ENCODE results near the gene ZNF592. TPM values are rescaled to one million over a fixed set of nuclear protein-coding genes. Genes with fewer than 3 reads are reported as not detected.

The ZNF592 gene
- total RNA-seq, 5 donors from 2014 or later (not counting 1 experiment from before 2014, with no cell fraction given) = 34.5 to 43.6 (median 39.0) TPM

DNA sequence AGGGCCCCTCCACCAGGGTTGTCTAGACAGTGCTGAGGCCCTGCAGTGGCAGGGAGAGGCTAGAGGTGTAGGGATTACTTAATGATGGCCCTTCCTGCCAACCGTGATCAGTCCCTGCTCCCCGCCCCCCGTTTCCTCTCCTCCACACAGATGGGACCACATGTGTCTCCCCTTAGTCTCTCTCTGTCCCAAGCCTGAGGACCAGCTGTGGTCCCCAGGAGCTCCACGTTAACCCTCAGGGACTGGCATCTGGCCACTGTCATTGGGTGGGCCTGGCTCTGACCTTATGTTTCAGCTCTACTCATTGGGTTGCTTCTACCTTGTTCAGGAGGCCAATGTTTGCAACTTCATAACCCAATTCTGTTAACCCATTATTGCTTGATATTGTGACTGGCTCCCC is 62.8 kb downstream of the ZNF592 start:
- H3K4me3 ChIP-seq (ENCODE audit: control insufficient read depth in 1 of 2, extremely low read depth in 1 of 2, low read length in 1 of 2) = no peak overlapping the region
- DNase-seq (no peak), ATAC-seq (replicated peaks in 1 of 4) (no peak)
- WGBS (ENCODE audit: insufficient coverage) = 86% methylated on average over 4 of the region's 4 CpGs
- POLR2A ChIA-PET = no interaction called here
- H3K27me3 ChIP-seq (replicated peaks in 1 of 2; ENCODE audit: control insufficient read depth in 2 of 2, extremely low read depth in 1 of 2, insufficient read depth in 2 of 2, low read length in 1 of 2) = peaks cover 0 to 7% of the 10 kb centered on the region in 2 experiments
- Mint-ChIP-seq H3K9me3 (no peaks in the 10 kb centered on the region), H3K4me3 (no peak overlapping the region), H3K4me1 (peaks cover 0 to 2% (median 0%) of the 10 kb centered on the region in 3 donors), H3K36me3 (peaks cover 6% of the 10 kb centered on the region), H3K27me3 (peaks cover 5 to 9% of the 10 kb centered on the region in 2 donors), H3K27ac (no peak overlapping the region)
- H3K4me1 ChIP-seq (ENCODE audit: control insufficient read depth in 1 of 2, extremely low read depth in 1 of 2, insufficient read depth in 2 of 2, low read length in 2 of 2) = no peaks in the 10 kb centered on the region
- H3K27ac ChIP-seq (ENCODE audit: low read length) = no peak overlapping the region
- no peaks in the 10 kb centered on the region for H3K36me3 ChIP-seq (ENCODE audit: control insufficient read depth in 2 of 2, extremely low read depth in 1 of 2, insufficient read depth in 1 of 2, low read length in 1 of 2)
- no peaks in the 10 kb centered on the region for H3K9me3 ChIP-seq
- CTCF ChIA-PET = no interaction called here

DNA sequence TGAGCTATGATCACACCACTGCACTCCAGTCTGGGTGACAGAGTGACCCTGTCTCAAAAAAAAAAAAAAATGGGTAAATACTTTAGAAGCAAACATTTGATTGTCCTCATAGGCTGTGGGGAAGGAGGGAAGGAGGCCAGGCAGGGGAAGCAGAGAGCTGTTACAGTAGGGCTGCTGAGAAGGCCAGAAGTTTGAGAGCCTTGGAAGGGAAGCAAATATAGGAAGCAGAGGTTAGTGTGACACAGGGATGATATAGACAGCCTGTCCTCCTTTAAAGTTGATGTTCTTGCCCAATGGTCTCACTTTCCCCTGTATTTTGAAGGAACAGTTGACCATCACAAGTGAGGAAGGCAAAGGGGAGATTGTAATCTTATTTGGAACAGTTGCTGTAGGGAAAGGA is 63.4 kb downstream of the ZNF592 start:
- H3K4me3 ChIP-seq (ENCODE audit: control insufficient read depth in 1 of 2, extremely low read depth in 1 of 2, low read length in 1 of 2) = no peak overlapping the region
- Mint-ChIP-seq H3K4me3 (no peak overlapping the region), H3K9me3 (no peaks in the 10 kb centered on the region), H3K27ac (no peak overlapping the region), H3K27me3 (peaks cover 5 to 14% of the 10 kb centered on the region in 2 donors), H3K36me3 (peaks cover 6% of the 10 kb centered on the region), H3K4me1 (peaks cover 0 to 5% (median 3%) of the 10 kb centered on the region in 3 donors)
- ChIA-PET CTCF (interaction anchor here in 1 of 2 donors (0.7 kb wide), 1 partner anchor 238 kb away, joined by 4 read pairs; no protein-coding TSS in a partner anchor), POLR2A (no interaction called here)
- ATAC-seq (replicated peaks in 1 of 4) (no peak), DNase-seq (no peak)
- peaks cover 0 to 11% of the 10 kb centered on the region in 2 experiments for H3K27me3 ChIP-seq (replicated peaks in 1 of 2; ENCODE audit: control insufficient read depth in 2 of 2, extremely low read depth in 1 of 2, insufficient read depth in 2 of 2, low read length in 1 of 2)
- H3K4me1 ChIP-seq (ENCODE audit: control insufficient read depth in 1 of 2, extremely low read depth in 1 of 2, insufficient read depth in 2 of 2, low read length in 2 of 2) = peaks cover 0 to 3% of the 10 kb centered on the region in 2 experiments
- H3K9me3 ChIP-seq = no peaks in the 10 kb centered on the region
- H3K27ac ChIP-seq (ENCODE audit: low read length) = no peak overlapping the region
- no peaks in the 10 kb centered on the region for H3K36me3 ChIP-seq (ENCODE audit: control insufficient read depth in 2 of 2, extremely low read depth in 1 of 2, insufficient read depth in 1 of 2, low read length in 1 of 2)

DNA sequence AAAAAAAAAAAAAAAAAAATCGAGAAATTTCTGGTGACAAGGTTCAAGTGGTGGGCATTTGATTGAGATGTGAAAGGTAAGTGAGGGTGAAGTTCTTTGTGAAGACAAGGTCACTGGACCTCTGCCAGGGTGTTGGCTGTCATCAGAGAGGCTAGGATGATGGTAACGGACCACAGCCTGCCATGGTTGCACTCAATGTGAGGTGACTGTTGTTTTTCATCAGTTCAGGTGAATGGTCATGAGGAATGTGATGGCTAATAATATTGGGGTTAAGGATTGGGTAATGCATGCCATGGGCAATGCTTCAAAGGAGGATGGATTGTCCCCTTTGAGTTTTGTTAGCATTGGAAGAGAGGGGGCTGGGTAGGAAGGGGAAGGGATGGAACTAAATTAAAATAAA is 64.5 kb downstream of the ZNF592 start:
- ATAC-seq (replicated peaks in 1 of 4) (no peak), DNase-seq (no peak)
- Mint-ChIP-seq H3K9me3 (no peaks in the 10 kb centered on the region), H3K27me3 (peaks cover 5 to 14% of the 10 kb centered on the region in 2 donors), H3K36me3 (no peaks in the 10 kb centered on the region), H3K4me1 (peaks cover 2 to 7% (median 5%) of the 10 kb centered on the region in 3 donors), H3K27ac (no peak overlapping the region), H3K4me3 (no peak overlapping the region)
- Histone ChIP-seq H3K27me3 (replicated peaks in 1 of 2; ENCODE audit: control insufficient read depth in 2 of 2, extremely low read depth in 1 of 2, insufficient read depth in 2 of 2, low read length in 1 of 2) (peaks cover 0 to 15% of the 10 kb centered on the region in 2 experiments), H3K27ac (ENCODE audit: low read length) (no peak overlapping the region), H3K36me3 (ENCODE audit: control insufficient read depth in 2 of 2, extremely low read depth in 1 of 2, insufficient read depth in 1 of 2, low read length in 1 of 2) (no peaks in the 10 kb centered on the region), H3K4me1 (ENCODE audit: control insufficient read depth in 1 of 2, extremely low read depth in 1 of 2, insufficient read depth in 2 of 2, low read length in 2 of 2) (peaks cover 0 to 8% of the 10 kb centered on the region in 2 experiments), H3K4me3 (ENCODE audit: control insufficient read depth in 1 of 2, extremely low read depth in 1 of 2, low read length in 1 of 2) (no peak overlapping the region), H3K9me3 (no peaks in the 10 kb centered on the region)
- ChIA-PET POLR2A (no interaction called here), CTCF (no interaction called here)
- WGBS (ENCODE audit: insufficient coverage) = 100% methylated on average over 1 of the region's 2 CpGs

DNA sequence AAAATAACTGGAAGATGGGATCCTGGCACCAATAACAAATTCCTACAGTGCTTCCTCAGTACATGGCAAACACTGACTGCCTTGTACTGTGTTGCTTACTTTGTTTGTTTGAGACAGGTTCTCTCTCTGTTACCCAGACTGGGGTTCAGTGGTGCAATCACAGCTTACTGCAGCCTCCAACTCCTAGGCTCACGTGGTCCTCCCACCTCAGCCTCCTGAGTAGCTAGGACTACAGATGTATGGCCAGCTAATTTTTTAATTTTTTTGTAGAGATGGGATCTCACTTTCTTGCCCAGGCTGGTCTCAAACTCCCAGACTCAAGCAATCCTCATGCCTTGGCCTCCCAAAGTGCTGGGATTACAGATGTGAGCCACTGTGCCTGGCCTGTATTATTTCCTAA is 65.0 kb downstream of the ZNF592 start:
- ChIA-PET CTCF (no interaction called here), POLR2A (no interaction called here)
- Mint-ChIP-seq H3K27me3 (peaks cover 5 to 17% of the 10 kb centered on the region in 2 donors), H3K27ac (no peak overlapping the region), H3K4me3 (no peak overlapping the region), H3K36me3 (no peaks in the 10 kb centered on the region), H3K9me3 (no peaks in the 10 kb centered on the region), H3K4me1 (peaks cover 7 to 13% (median 11%) of the 10 kb centered on the region in 3 donors)
- no peaks in the 10 kb centered on the region for H3K36me3 ChIP-seq (ENCODE audit: control insufficient read depth in 2 of 2, extremely low read depth in 1 of 2, insufficient read depth in 1 of 2, low read length in 1 of 2)
- no peaks in the 10 kb centered on the region for H3K9me3 ChIP-seq
- no CpG with 5 or more reads among the region's 1 CpG for WGBS (ENCODE audit: insufficient coverage)
- DNase-seq (no peak), ATAC-seq (replicated peaks in 1 of 4) (no peak)
- no peak overlapping the region for H3K4me3 ChIP-seq (ENCODE audit: control insufficient read depth in 1 of 2, extremely low read depth in 1 of 2, low read length in 1 of 2)
- peaks cover 0 to 17% of the 10 kb centered on the region in 2 experiments for H3K27me3 ChIP-seq (replicated peaks in 1 of 2; ENCODE audit: control insufficient read depth in 2 of 2, extremely low read depth in 1 of 2, insufficient read depth in 2 of 2, low read length in 1 of 2)
- H3K27ac ChIP-seq (ENCODE audit: low read length) = no peak overlapping the region
- peaks cover 5 to 14% of the 10 kb centered on the region in 2 experiments for H3K4me1 ChIP-seq (ENCODE audit: control insufficient read depth in 1 of 2, extremely low read depth in 1 of 2, insufficient read depth in 2 of 2, low read length in 2 of 2)

DNA sequence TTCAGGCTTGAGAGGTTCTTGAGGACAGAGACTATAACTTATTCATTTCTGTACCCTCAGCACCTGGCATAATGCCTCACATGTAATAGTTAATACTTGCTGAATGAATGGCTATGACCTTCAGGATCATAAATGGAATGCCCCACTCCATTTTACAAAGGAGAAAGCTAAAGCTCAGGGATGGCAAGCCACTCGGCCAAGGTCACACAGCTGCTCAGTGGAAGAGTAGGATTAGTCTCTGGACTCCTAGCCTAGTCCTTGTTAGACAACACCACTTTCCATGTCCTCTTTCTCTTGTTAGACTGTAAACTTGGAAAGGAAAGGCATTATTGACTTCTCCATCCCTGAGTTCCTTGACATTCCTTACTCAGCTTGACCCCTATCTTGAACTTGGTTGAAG is 65.5 kb downstream of the ZNF592 start:
- Histone ChIP-seq H3K4me3 (ENCODE audit: control insufficient read depth in 1 of 2, extremely low read depth in 1 of 2, low read length in 1 of 2) (no peak overlapping the region), H3K36me3 (ENCODE audit: control insufficient read depth in 2 of 2, extremely low read depth in 1 of 2, insufficient read depth in 1 of 2, low read length in 1 of 2) (no peaks in the 10 kb centered on the region), H3K27ac (ENCODE audit: low read length) (no peak overlapping the region), H3K9me3 (no peaks in the 10 kb centered on the region), H3K27me3 (replicated peaks in 1 of 2; ENCODE audit: control insufficient read depth in 2 of 2, extremely low read depth in 1 of 2, insufficient read depth in 2 of 2, low read length in 1 of 2) (peaks cover 0 to 17% of the 10 kb centered on the region in 2 experiments), H3K4me1 (ENCODE audit: control insufficient read depth in 1 of 2, extremely low read depth in 1 of 2, insufficient read depth in 2 of 2, low read length in 2 of 2) (peaks cover 8 to 14% of the 10 kb centered on the region in 2 experiments)
- no peaks in the 10 kb centered on the region for H3K36me3 Mint-ChIP-seq
- H3K27me3 Mint-ChIP-seq = peaks cover 5 to 17% of the 10 kb centered on the region in 2 donors
- H3K27ac Mint-ChIP-seq = no peak overlapping the region
- no CpG with 5 or more reads among the region's 1 CpG for WGBS (ENCODE audit: insufficient coverage)
- no peak overlapping the region for H3K4me3 Mint-ChIP-seq
- no peak for DNase-seq
- H3K4me1 Mint-ChIP-seq = peaks cover 7 to 17% (median 14%) of the 10 kb centered on the region in 3 donors
- ATAC-seq (replicated peaks in 1 of 4) = no peak
- ChIA-PET POLR2A (no interaction called here), CTCF (no interaction called here)
- H3K9me3 Mint-ChIP-seq = no peaks in the 10 kb centered on the region

DNA sequence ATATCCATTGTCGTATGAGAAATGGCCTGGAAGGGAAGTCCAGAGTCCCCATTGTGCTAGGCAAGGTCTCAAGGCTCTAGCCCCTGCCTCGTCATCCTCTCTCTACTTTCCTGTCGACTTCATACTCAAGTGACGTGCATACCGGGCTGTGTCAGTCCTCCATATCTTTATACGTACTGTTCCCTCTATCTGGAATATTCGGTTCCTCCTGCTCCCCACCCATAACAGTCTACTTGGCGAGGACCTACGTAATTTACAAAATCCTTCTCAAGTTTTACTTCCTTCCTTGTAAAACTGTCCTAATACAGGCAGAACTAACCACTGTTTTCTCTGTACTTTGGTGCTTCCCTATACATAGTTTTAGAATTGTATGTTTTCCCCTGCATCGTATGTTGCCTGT is 66.5 kb downstream of the ZNF592 start:
- Mint-ChIP-seq H3K27ac (no peak overlapping the region), H3K27me3 (peaks cover 5 to 17% of the 10 kb centered on the region in 2 donors), H3K4me1 (peaks cover 7 to 19% (median 14%) of the 10 kb centered on the region in 3 donors), H3K4me3 (no peak overlapping the region), H3K36me3 (no peaks in the 10 kb centered on the region), H3K9me3 (no peaks in the 10 kb centered on the region)
- Histone ChIP-seq H3K27me3 (replicated peaks in 1 of 2; ENCODE audit: control insufficient read depth in 2 of 2, extremely low read depth in 1 of 2, insufficient read depth in 2 of 2, low read length in 1 of 2) (peaks cover 0 to 17% of the 10 kb centered on the region in 2 experiments), H3K27ac (ENCODE audit: low read length) (no peak overlapping the region), H3K9me3 (no peaks in the 10 kb centered on the region), H3K4me3 (ENCODE audit: control insufficient read depth in 1 of 2, extremely low read depth in 1 of 2, low read length in 1 of 2) (no peak overlapping the region), H3K36me3 (ENCODE audit: control insufficient read depth in 2 of 2, extremely low read depth in 1 of 2, insufficient read depth in 1 of 2, low read length in 1 of 2) (no peaks in the 10 kb centered on the region), H3K4me1 (ENCODE audit: control insufficient read depth in 1 of 2, extremely low read depth in 1 of 2, insufficient read depth in 2 of 2, low read length in 2 of 2) (peaks cover 8 to 14% of the 10 kb centered on the region in 2 experiments)
- 91% methylated on average over 10 of the region's 10 CpGs for WGBS (ENCODE audit: insufficient coverage)
- POLR2A ChIA-PET = no interaction called here
- CTCF ChIA-PET = no interaction called here
- ATAC-seq (replicated peaks in 1 of 4) (no peak), DNase-seq (no peak)

All from T-cell (primary cell).